ENCODE results near the gene OR6K2.

DNA sequence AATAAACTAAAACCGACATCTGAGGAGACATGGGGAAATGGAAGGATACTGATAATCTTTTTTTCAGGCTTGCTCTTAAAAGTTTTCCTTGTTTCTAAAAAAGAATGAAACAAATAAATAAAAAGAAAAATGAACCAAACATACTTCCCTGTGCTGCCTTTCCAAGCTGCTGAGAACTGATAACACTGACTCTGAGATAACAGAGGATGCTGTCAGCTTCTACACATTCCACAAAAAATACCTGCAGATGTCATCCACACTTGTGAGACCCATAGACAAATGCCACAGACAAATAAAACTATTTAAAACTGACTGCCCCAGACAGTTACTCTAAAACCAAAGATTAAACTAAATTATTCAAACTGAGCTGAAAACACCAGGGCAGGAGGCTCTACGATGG is 32.1 kb upstream of the OR6K2 start:
- TF ChIP-seq CTCF (IDR thresholded peaks at IDR 0.05; ENCODE audit: low read depth, low read length, poor library complexity, severe bottlenecking) (no peak), EZH2phosphoT487 (IDR thresholded peaks at IDR 0.05; ENCODE audit: borderline replicate concordance, low read length) (no peak)

All from DOHH2 (cell line).